ENCODE data around the gene RNU4-1.
A peak's percentile ranks its signal among the peaks of the same experiment; 100 is the strongest.
"Not testable (repeated sequence)": the region's sequence is repeated elsewhere in the genome, so short reads cannot be mapped to it uniquely, and the experiment has no call there.

The RNU4-1 gene

DNA sequence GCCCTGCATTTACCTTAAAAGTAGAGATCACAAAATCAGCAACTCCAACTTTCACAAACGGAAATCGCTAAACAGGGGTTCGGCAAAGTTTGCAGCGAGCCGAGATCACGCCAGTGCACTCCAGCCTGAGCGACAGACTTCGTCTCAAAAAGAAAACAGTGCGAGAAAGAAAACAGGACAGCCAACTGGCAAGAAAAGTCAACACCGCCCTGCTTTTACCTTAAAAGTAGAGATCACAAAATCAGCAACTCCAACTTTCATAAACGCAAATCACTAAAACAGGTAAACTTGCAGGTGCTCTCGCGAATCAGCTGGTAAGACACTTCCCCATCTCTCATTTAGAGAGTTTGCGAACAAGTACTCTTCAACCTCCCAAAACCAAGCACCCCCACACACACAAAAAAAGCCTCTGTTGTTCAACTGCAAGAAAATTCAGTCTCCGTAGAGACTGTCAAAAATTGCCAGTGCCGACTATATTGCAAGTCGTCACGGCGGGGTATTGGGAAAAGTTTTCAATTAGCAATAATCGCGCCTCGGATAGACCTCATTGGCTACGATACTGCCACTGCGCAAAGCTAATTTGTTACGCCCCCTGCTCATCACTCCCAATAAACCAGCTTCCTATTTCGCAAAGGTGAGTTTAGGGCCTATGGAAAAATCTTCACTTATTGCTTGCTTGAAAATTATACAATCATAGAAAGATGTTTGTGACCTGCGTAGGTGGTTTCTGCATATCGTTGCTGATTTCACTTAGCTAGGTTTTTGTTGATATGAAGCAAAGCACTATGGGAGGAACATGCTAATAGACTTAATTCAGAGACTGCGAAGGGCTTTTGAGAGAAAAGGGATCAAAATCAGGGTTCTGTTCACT lies at the start of gene RNU4-1:
RNU4-1 (minus strand) TSS at position 577 of the 871 bp plus-strand sequence.
- peak; percentile 30 for DNase-seq (ENCODE audit: low read depth)

DNA sequence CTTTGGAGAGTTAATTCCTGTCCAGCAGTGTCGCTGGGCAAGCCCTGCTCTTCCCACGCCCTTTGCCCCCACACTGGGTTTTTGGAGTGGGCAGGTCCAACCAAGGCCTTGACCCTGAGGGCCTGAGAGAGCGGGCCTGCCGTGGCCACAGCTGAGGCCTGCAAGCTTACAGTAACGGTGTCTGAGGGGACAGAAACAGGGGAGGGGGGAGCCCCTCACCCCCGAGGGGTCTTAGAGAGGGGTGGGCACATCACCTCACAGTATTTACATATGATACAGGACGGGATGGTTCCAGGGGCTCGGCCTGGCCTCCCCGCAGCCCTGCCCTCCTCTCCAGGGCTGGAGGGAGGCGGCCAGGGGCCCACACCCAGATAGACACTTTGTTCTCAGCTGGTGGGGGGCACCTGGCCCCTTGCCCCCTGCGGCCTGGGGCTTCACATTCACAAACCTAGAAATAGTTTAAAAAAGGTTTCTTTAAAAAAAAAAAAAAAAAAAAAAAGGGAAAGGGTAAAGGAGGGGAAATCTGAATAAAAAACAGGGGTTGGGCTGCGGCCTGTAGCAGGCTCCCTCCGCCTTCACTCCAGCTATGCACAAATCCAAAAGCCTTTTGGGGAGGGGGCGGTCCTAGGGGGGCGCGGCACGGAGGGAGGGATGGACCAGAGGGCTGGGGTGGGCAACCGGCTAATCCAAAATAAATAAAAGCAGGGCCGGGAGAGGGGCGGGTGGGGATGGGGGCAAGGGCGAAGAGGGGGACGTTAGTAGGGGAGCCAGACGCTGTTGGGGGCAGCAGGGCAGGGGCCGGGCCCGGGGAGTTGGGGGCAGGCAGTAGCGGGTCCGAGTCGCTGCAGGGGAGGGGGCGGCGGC lies 49.4 kb upstream of the RNU4-1 start:
- DNase-seq (ENCODE audit: low read depth): no peak

DNA sequence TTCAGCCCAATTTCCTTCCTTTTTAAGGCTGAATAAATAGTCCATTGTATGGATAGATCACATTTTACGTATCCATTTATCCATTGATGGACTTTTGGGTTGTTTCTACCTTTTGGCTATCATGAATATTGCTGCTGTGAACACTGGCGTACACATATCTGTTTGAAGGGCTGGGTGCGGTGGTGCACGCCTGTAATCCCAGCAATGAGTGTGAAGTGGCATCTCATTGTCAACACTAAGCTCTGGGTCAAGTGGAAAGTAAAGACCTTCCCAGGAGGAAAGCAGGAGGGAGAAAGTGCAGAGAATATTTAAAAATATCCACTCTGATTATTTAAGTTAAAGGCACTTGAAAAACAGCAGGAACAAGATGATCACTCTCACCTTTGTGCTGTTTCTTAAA lies 46.2 kb upstream of the RNU4-1 start:
- DNase-seq (ENCODE audit: low read depth): no peak

- DNase-seq (ENCODE audit: low read depth): no peak
These were observed 44.7 kb upstream of the RNU4-1 start for GRCh38 chr12:120337730-120338129.

DNA sequence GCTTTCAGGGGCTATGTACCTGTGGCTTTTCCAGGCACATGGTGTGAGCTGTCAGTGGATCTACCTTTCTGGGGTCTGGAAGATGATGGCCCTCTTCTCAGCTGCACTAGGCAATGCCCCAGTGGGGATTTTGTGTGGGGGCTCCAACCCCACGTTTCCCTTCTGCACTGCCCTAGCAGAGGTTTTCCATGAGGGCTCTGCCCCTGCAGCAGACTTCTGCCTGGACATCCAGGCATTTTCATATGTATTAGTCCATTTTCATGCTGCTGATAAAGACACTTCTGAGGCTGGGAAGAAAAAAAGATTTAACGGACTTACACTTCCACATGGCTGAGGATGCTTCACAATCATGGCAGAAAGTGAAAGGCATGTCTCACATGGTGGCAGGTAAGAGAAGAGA lies 43.4 kb upstream of the RNU4-1 start:
- not testable (repeated sequence) for DNase-seq (ENCODE audit: low read depth)

GRCh38 chr12:120335447-120335846 lies 42.4 kb upstream of the RNU4-1 start:
- DNase-seq (ENCODE audit: low read depth): not testable (repeated sequence)

DNA sequence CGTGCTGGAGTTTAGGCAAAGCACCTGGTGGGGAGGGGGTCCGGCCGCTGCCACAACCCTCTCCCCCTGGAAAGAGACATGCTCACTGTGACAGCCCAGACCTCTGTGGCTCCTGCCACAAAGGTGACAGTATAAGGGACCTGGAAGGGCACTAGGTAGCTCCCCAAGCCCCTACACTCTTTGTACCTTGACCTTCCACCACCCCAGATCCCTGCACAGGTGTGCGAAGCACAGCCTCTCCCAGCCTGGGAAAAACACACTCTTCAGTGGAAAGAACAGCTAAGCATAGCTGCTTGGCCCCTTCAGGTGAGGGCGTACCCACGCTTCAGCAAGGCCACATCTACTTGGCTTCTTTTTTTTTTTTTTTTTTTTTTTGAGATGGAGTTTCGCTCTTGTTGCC lies 39.5 kb upstream of the RNU4-1 start:
- no peak for DNase-seq (ENCODE audit: low read depth)

GRCh38 chr12:120332041-120332440 lies 39.0 kb upstream of the RNU4-1 start:
- DNase-seq (ENCODE audit: low read depth): no peak

GRCh38 chr12:120331390-120331789 lies 38.4 kb upstream of the RNU4-1 start:
- DNase-seq (ENCODE audit: low read depth): no peak

- no peak for DNase-seq (ENCODE audit: low read depth)
These were observed 35.2 kb upstream of the RNU4-1 start for GRCh38 chr12:120328228-120328627.

DNA sequence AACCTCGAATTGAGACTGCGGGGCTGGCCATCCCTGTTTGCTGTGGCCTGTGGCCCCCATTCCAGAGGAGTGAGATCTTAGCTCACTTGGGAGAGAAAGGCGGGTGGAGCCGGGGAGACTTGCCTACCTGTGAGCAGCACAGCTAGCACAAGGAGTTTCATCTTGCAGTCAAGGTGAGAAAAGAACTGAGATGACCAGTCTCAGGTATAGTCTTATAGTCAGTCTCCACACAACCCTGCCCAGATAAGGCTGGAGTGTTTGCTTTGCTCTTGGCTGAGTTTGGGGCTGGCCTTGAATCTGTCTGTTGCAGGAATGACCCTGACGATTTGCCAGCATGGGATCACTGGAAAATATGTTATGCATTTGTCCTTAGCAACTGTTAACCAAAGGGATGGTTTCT lies 34.6 kb upstream of the RNU4-1 start, which contains the start of gene PLA2G1B:
PLA2G1B (minus strand) TSS at position 187 of the 400 bp plus-strand sequence; CDS start at position 161, 26 bp downstream.
- DNase-seq (ENCODE audit: low read depth): no peak

DNA sequence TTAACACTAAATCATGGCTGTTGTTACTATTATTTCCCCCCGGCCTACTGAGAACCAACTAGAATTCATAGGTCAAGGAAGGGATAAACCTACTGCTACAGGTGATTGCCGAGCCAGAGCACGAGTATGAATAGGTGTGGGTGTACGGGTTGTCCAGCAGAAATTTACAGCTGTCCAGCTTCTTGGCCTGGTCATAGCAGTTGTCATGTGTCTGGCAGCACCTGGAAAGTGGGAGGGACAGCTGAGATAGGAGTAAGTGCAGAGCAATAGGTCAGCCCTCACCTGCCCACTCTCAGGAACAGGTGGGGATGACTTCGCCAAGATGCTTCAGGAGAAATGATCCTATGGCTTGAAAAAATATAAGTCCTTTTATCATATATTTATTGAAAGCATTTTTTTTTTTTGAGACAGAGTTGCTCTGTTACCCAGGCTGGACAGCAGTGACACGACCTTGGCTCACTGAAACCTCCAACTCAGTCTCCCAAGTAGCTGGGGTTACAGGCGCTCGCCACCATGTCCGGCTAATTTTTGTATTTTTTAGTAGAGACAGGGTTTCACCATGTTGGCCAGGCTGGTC lies 31.9 kb upstream of the RNU4-1 start:
- DNase-seq (ENCODE audit: low read depth): no peak

- DNase-seq (ENCODE audit: low read depth): no peak
These were observed 30.7 kb upstream of the RNU4-1 start for GRCh38 chr12:120323772-120324171.

DNA sequence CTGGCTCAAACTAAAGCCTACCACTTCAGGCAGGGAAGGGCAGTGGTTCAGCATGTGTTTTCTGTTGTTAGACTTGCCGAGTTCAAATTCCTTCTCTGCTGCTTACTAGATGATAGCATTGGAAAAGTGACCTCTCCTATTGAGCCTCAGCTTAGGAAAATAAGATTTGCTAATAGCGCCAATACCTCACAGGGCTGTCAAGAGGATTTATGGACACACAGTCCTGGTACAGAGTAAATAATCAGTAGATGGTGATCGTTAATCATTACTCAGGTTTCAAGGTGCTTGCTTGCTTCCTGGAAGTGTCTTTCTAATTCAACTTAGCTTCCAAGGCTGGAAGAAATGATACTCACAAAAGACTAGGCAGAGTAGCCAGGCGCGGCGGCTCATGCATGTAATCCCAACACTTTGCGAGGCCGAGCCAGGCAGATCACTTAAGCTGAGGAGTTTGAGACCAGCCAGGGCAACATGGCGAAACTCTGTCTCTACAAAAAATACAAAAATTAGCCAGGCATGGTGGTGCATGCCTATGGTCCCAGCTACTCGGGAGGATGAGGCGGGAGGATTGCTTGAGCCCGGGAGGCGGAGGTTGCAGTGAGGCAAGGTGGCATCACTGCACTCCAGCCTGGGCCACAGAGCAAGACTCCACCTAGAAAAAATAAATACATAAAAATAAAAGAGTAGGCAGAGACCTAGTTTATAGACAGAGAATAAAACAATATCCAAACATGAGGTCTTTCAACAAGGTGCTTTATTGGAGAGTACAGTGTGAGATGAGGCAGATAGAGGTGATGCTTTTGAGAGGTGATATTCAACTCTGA lies 28.6 kb upstream of the RNU4-1 start:
- no peak for DNase-seq (ENCODE audit: low read depth)

GRCh38 chr12:120317224-120318105 lies 24.4 kb upstream of the RNU4-1 start:
- DNase-seq (ENCODE audit: low read depth): peak; percentile 100

DNA sequence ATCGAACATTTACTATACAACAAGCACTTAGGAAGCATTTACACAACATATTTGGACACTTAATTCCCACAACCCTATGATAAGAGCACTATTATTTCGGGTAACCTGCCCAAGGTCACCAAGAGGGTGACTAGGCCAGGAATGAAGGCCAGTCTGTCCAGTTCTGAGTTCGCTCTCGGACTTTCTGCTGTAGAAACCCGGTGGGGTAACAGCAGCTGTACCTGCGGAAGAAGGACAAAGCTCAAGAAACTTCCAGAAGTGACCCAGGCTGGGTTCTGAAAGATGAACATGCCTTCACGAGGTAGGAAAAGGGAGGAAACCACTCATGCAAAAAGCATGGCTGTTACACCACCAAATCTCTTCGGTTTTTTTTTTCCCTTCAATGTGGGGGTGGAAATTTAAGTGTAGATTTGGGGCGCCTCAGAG lies 23.8 kb upstream of the RNU4-1 start:
- DNase-seq (ENCODE audit: low read depth): no peak

GRCh38 chr12:120314220-120314619 lies 21.2 kb upstream of the RNU4-1 start:
- DNase-seq (ENCODE audit: low read depth): no peak

GRCh38 chr12:120301962-120302815 lies 9.2 kb upstream of the RNU4-1 start, which contains the start of gene SIRT4:
SIRT4 (plus strand) TSS chr12:120302321; CDS start chr12:120303562, 1,241 bp downstream.
- peak; percentile 56 for DNase-seq (ENCODE audit: low read depth)

DNA sequence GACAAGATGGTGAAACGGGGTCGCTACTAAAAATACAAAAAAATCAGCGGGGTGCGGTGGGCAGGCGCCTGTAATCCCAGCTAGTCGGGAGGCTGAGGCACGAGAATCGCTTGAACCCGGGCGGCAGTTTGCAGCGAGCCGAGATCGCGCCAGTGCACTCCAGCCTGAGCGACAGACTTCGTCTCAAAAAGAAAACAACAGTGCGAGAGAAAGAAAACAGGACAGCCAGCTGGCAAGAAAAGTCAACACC lies 701 bp downstream of the RNU4-1 start:
- no peak for DNase-seq (ENCODE audit: low read depth)

All from stimulated activated CD8-positive, alpha-beta memory T cell treated with anti-CD3 and anti-CD28 coated beads, Interleukin-15, amount 100 ng/mL, for 24 hours (primary cell).